Middle frontal gyrus (tissue), 1 donor: ENCODE data around the gene TRAPPC3L.

Source experiments
- DNase-seq: peaks from one replicate; pipeline ENCODE4 v3.0.0-alpha.2; 2015; ENCODE audit warnings: low spot score; ENCODE audit errors: extremely low spot score

The TRAPPC3L gene

GRCh38 chr6:116467514-116467913 lies 78.0 kb downstream of the TRAPPC3L start:
- DNase-seq, result no peak

- no peak for DNase-seq
Measured at GRCh38 chr6:116467096-116467495, 78.4 kb downstream of the TRAPPC3L start.

- no peak for DNase-seq
Measured at GRCh38 chr6:116465246-116465645, 80.2 kb downstream of the TRAPPC3L start.

GRCh38 chr6:116463301-116463700 lies 82.2 kb downstream of the TRAPPC3L start:
- DNase-seq, result no peak

GRCh38 chr6:116461932-116462885 lies 83.3 kb downstream of the TRAPPC3L start:
- DNase-seq, result peak; percentile 20

GRCh38 chr6:116461331-116461931 lies 84.1 kb downstream of the TRAPPC3L start, which contains the start of gene CALHM6:
Gene CALHM6 (plus strand): TSS chr6:116461375. CDS start chr6:116461930, 555 bp downstream.
- DNase-seq, result no peak

- no peak for DNase-seq
Measured at GRCh38 chr6:116459927-116460326, 85.6 kb downstream of the TRAPPC3L start.

GRCh38 chr6:116458264-116458663 lies 87.2 kb downstream of the TRAPPC3L start:
- no peak for DNase-seq

GRCh38 chr6:116456927-116457326 lies 88.6 kb downstream of the TRAPPC3L start:
- no peak for DNase-seq

GRCh38 chr6:116456106-116456505 lies 89.4 kb downstream of the TRAPPC3L start:
- no peak for DNase-seq

- DNase-seq, result no peak
Measured at GRCh38 chr6:116452531-116452930, 93.0 kb downstream of the TRAPPC3L start.

- no peak for DNase-seq
Measured at GRCh38 chr6:116451916-116452315, 93.6 kb downstream of the TRAPPC3L start.

GRCh38 chr6:116450769-116451740 lies 94.4 kb downstream of the TRAPPC3L start:
- DNase-seq, result no peak

GRCh38 chr6:116450185-116450710 lies 95.2 kb downstream of the TRAPPC3L start:
- DNase-seq, result no peak

GRCh38 chr6:116449565-116449964 lies 95.9 kb downstream of the TRAPPC3L start:
- DNase-seq, result no peak

GRCh38 chr6:116447496-116448011 lies 97.9 kb downstream of the TRAPPC3L start:
- no peak for DNase-seq

- DNase-seq, result no peak
Measured at GRCh38 chr6:116447052-116447451, 98.4 kb downstream of the TRAPPC3L start.

GRCh38 chr6:116446399-116446798 lies 99.1 kb downstream of the TRAPPC3L start:
- no peak for DNase-seq

- DNase-seq, result no peak
Measured at GRCh38 chr6:116445102-116445501, 100.4 kb downstream of the TRAPPC3L start.
